HG02678 (cell line): Measurements from ENCODE around the gene SYT4.

Source experiments
- ATAC-seq: cut with Tn5 transposase; IDR thresholded peaks from one replicate; pipeline ENCODE4 v1.9.1; 2021; ENCODE audit warnings: mild to moderate bottlenecking, moderate library complexity; ENCODE audit not compliant: unreplicated experiment

SYT4 gene

DNA sequence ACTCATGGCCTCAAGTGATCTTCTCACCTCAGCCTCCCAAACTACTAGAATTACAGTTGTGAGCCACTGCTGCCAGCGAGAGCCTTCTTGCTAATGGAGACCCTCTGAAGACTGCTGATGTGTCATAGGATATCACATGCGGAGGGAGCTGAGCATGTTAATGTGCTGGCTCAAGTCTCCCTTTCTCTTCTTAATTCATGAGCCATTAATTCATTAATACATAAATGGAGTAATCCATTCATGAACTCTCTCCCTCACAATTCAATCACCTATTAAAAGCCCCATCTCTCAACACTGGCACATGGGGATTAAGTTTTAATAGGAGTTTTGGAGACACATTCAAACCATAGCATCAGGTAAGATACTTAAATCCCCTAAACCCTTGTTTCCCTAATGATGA lies 54.8 kb downstream of the SYT4 start:
- ATAC-seq, result no peak

GRCh38 chr18:43220691-43221090 lies 56.6 kb downstream of the SYT4 start:
- no peak for ATAC-seq
